ENCODE measurements around the gene CRK. TPM values are rescaled to one million over a fixed set of nuclear protein-coding genes. Genes with fewer than 3 reads are reported as not detected.
"Not testable (repeated sequence)": the region's sequence is repeated elsewhere in the genome, so short reads cannot be mapped to it uniquely, and the experiment has no call there.

CRK gene
- total and polyA plus RNA-seq, 4 experiments from 2014 or later, result 24.2 to 32.1 (median 27.2) TPM

DNA sequence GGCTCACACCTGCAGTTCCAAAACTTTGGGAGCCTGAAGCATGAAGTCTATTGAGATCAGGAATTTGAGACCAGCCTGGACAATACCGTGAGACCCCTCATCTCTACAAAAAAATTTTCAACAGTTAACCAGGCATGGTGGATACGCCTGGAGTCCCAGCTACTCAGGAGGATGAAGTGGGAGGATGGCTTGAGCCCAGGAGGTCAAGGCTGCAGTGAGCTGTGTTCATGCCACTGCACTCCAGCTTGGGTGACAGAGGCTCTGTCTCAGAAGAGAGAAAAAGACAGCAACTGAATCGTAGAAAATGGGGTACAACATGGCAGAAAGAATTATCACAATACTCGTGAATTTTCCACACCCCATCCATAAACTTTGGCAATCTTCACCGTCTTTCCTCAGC is 3.2 kb downstream of the CRK start:
- Histone ChIP-seq H3K36me3 (ENCODE audit: insufficient read depth, low read length) (no peaks in the 10 kb centered on the region), H3K9me3 (ENCODE audit: control insufficient read depth in 1 of 2, low read length in 2 of 2) (no peaks in the 10 kb centered on the region), H3K4me3 (ENCODE audit: low read length in 2 of 2) (no peak overlapping the region), H3K27me3 (ENCODE audit: insufficient read depth, low read length) (no peaks in the 10 kb centered on the region), H3K4me1 (ENCODE audit: insufficient read depth, low read length) (peaks cover 45% of the 10 kb centered on the region), H3K27ac (ENCODE audit: low read depth, low read length) (no peak overlapping the region)
- Mint-ChIP-seq H3K4me3 (peak overlapping the region in 2 of 8 donors; percentile 51 to 69), H3K27ac (peak overlapping the region in 6 of 7 donors; percentile 12 to 64 (median 42)), H3K9me3 (no peaks in the 10 kb centered on the region), H3K36me3 (peaks cover 4 to 31% of the 10 kb centered on the region in 2 donors), H3K4me1 (peaks cover 34 to 77% (median 52%) of the 10 kb centered on the region in 4 donors), H3K27me3 (peaks cover 0 to 2% of the 10 kb centered on the region in 2 donors)
- intact Hi-C loops (cut with micrococcal nuclease), result no loop called here
- no peak for DNase-seq
- ChIA-PET POLR2A (ENCODE audit: partially characterized antibody) (interaction anchor here (0.6 to 4.5 kb wide), 3 partner anchors 53 to 83 kb away, joined by 3 to 52 read pairs (median 3); partner anchors contain the start of genes INPP5K and YWHAE), CTCF (ENCODE audit: partially characterized antibody) (interaction anchor here (1.3 to 1.6 kb wide), 2 partner anchors 37 to 178 kb away, joined by 3 read pairs; no protein-coding TSS in a partner anchor)

DNA sequence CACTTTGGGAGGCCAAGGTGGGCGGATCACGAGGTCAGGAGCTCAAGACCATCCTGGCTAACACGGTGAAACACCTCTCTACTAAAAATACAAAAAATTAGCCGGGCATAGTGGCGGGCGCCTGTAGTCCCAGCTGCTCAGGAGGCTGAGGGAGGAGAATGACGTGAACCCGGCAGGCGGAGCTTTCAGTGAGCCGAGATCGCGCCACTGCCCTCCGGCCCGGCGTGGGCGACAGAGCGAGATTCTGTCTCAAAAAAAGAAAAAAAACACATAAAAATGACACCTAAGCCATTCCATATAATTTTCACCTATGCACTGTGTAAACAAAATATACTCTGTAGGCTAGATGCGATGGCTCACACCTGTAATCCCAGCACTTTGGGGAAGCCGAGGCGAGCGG is 5.8 kb downstream of the CRK start:
- POLR2A ChIA-PET (ENCODE audit: partially characterized antibody), result interaction anchor here (1.5 kb wide), 1 partner anchor 66 kb away, joined by 5 read pairs; the partner anchor contains the start of gene INPP5K
- DNase-seq; H3K27me3 Mint-ChIP-seq; intact Hi-C loops (cut with micrococcal nuclease); H3K27ac Mint-ChIP-seq; H3K9me3 Mint-ChIP-seq; H3K36me3 ChIP-seq (ENCODE audit: insufficient read depth, low read length); H3K4me3 Mint-ChIP-seq; H3K4me3 ChIP-seq (ENCODE audit: low read length in 2 of 2); H3K27ac ChIP-seq (ENCODE audit: low read depth, low read length); H3K27me3 ChIP-seq (ENCODE audit: insufficient read depth, low read length); H3K9me3 ChIP-seq (ENCODE audit: control insufficient read depth in 1 of 2, low read length in 2 of 2): not testable (repeated sequence)
- H3K36me3 Mint-ChIP-seq, result peaks cover 8 to 35% of the 10 kb centered on the region in 2 donors
- CTCF ChIA-PET (ENCODE audit: partially characterized antibody), result interaction anchor here (0.6 to 3.3 kb wide), 3 partner anchors 30 to 65 kb away, joined by 3 to 12 read pairs (median 5); partner anchors contain the start of gene INPP5K
- H3K4me1 ChIP-seq (ENCODE audit: insufficient read depth, low read length), result peaks cover 54% of the 10 kb centered on the region
- peaks cover 38 to 86% (median 60%) of the 10 kb centered on the region in 4 donors for H3K4me1 Mint-ChIP-seq

DNA sequence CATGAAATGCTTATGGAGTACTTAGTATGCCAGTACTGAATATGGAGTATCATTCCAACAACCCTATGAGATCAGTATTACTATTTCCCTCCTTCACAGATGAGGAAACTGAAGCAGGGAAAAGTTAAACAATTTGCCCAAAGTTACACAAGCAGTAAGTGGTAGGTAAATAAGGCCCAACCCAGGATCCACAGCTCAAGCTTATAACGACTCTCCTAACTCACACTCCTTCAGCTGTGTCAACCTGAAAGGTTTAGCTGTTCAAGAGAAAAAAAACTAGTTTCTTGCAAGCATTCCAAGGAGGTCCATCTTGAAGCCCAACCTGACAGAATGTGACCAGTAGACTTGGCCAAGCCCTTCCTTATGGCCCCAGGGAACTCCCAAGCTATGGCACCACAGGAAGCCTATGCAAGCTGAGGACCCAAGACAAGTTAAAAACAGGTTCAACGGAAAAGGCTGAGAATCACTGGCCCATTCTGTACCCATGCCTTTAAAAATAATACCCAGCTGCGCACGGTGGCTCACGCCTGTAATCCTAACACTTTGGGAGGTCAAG is 6.5 kb downstream of the CRK start:
- peaks cover 4% of the 10 kb centered on the region for H3K36me3 ChIP-seq (ENCODE audit: insufficient read depth, low read length)
- H3K9me3 ChIP-seq (ENCODE audit: control insufficient read depth in 1 of 2, low read length in 2 of 2), result no peaks in the 10 kb centered on the region
- CTCF ChIA-PET (ENCODE audit: partially characterized antibody), result interaction anchor here (1.2 to 3.3 kb wide), 2 partner anchors 13 to 66 kb away, joined by 3 to 12 read pairs; partner anchors contain the start of gene INPP5K
- POLR2A ChIA-PET (ENCODE audit: partially characterized antibody), result interaction anchor here (1.1 to 1.5 kb wide), 2 partner anchors 11 to 67 kb away, joined by 3 to 5 read pairs; partner anchors contain the start of gene INPP5K
- no peaks in the 10 kb centered on the region for H3K27me3 ChIP-seq (ENCODE audit: insufficient read depth, low read length)
- H3K27ac Mint-ChIP-seq, result peak overlapping the region in 3 of 7 donors; percentile 32 to 84 (median 52)
- peaks cover 8 to 29% of the 10 kb centered on the region in 2 donors for H3K36me3 Mint-ChIP-seq
- H3K9me3 Mint-ChIP-seq, result no peaks in the 10 kb centered on the region
- H3K27me3 Mint-ChIP-seq, result no peaks in the 10 kb centered on the region
- H3K4me1 Mint-ChIP-seq, result peaks cover 34 to 83% (median 55%) of the 10 kb centered on the region in 4 donors
- H3K4me3 Mint-ChIP-seq, result no peak overlapping the region
- H3K4me1 ChIP-seq (ENCODE audit: insufficient read depth, low read length), result peaks cover 47% of the 10 kb centered on the region
- H3K4me3 ChIP-seq (ENCODE audit: low read length in 2 of 2), result no peak overlapping the region
- intact Hi-C loops (cut with micrococcal nuclease), result no loop called here
- no peak overlapping the region for H3K27ac ChIP-seq (ENCODE audit: low read depth, low read length)
- no peak for DNase-seq

DNA sequence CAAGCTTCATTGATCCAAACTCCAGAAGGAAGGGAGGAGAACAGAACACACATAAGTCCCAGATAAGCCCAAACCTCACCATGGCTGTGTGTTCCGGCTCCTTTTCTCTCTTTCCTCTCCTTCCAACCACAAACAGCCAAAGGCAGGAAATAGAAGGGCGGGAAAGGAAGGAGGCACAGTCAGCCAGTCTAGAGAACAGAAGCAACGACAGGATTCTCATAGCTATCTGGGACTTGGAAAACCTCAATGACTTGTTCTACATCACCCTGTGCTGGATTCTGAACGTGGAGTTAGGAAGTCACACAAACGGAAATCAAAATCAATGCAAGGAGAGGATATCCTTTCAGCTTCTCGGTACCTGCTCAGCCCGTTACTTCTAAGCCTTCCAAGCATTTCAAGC is 9.0 kb downstream of the CRK start:
- H3K36me3 Mint-ChIP-seq, result peaks cover 8 to 17% of the 10 kb centered on the region in 2 donors
- peaks cover 4% of the 10 kb centered on the region for H3K36me3 ChIP-seq (ENCODE audit: insufficient read depth, low read length)
- H3K4me1 ChIP-seq (ENCODE audit: insufficient read depth, low read length), result peaks cover 30% of the 10 kb centered on the region
- peak overlapping the region in 6 of 8 donors; percentile 6 to 50 (median 24) for H3K4me3 Mint-ChIP-seq
- ChIA-PET CTCF (ENCODE audit: partially characterized antibody) (no interaction called here), POLR2A (ENCODE audit: partially characterized antibody) (no interaction called here)
- H3K4me1 Mint-ChIP-seq, result peaks cover 22 to 62% (median 37%) of the 10 kb centered on the region in 4 donors
- H3K27me3 Mint-ChIP-seq, result no peaks in the 10 kb centered on the region
- no peaks in the 10 kb centered on the region for H3K9me3 Mint-ChIP-seq
- no peaks in the 10 kb centered on the region for H3K27me3 ChIP-seq (ENCODE audit: insufficient read depth, low read length)
- H3K4me3 ChIP-seq (ENCODE audit: low read length in 2 of 2), result no peak overlapping the region
- H3K27ac Mint-ChIP-seq, result peak overlapping the region in 6 of 7 donors; percentile 31 to 83 (median 44)
- no peak for DNase-seq
- intact Hi-C loops (cut with micrococcal nuclease), result no loop called here
- H3K9me3 ChIP-seq (ENCODE audit: control insufficient read depth in 1 of 2, low read length in 2 of 2), result no peaks in the 10 kb centered on the region
- no peak overlapping the region for H3K27ac ChIP-seq (ENCODE audit: low read depth, low read length)

DNA sequence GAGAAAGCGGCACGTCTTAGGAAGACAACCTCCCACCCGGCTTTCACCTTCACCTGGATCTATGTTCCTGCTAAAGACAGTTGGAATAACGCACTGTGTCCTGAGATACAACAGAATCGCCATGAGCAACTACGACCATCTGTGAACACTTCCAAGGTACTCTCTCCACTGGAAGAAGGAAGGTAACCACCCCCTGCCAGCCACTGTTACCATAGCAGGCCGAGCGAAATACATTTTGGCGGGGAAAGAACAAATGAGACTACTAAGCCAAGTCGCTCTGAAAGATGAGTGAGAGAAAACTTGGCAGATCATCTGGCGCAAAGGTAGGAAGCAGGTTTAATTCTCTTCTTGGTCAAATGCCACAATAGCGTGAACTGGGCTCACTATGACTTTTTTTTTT is 9.8 kb downstream of the CRK start:
- no peak for DNase-seq
- ChIA-PET POLR2A (ENCODE audit: partially characterized antibody) (no interaction called here), CTCF (ENCODE audit: partially characterized antibody) (no interaction called here)
- H3K4me3 Mint-ChIP-seq, result peak overlapping the region in 4 of 8 donors; percentile 0 to 45 (median 21)
- peaks cover 8 to 13% of the 10 kb centered on the region in 2 donors for H3K36me3 Mint-ChIP-seq
- H3K27me3 ChIP-seq (ENCODE audit: insufficient read depth, low read length), result no peaks in the 10 kb centered on the region
- peaks cover 4% of the 10 kb centered on the region for H3K36me3 ChIP-seq (ENCODE audit: insufficient read depth, low read length)
- H3K4me1 ChIP-seq (ENCODE audit: insufficient read depth, low read length), result peaks cover 30% of the 10 kb centered on the region
- no peaks in the 10 kb centered on the region for H3K27me3 Mint-ChIP-seq
- H3K27ac ChIP-seq (ENCODE audit: low read depth, low read length), result no peak overlapping the region
- no peaks in the 10 kb centered on the region for H3K9me3 ChIP-seq (ENCODE audit: control insufficient read depth in 1 of 2, low read length in 2 of 2)
- peak overlapping the region in 3 of 7 donors; percentile 47 to 84 (median 70) for H3K27ac Mint-ChIP-seq
- intact Hi-C loops (cut with micrococcal nuclease), result no loop called here
- H3K9me3 Mint-ChIP-seq, result no peaks in the 10 kb centered on the region
- H3K4me3 ChIP-seq (ENCODE audit: low read length in 2 of 2), result no peak overlapping the region
- H3K4me1 Mint-ChIP-seq, result peaks cover 20 to 54% (median 32%) of the 10 kb centered on the region in 4 donors

DNA sequence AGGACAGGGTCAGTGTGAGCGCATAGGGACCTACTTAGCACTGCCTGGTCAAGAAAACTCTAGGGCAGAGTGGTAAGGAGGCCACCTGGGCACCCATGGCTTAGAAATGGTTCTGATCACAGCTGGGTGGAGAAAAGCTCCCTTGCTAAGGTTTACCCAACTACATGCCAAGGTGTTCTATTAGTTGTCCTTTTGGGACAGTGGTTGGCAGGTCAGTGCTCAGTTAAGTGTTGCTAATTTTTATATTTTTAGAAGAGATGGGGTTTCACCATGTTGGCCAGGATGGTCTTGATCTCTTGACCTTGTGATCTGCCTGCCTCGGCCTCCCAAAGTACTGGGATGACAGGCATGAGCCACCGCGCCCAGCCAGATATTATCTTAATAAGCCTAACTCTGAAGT is 10.3 kb downstream of the CRK start:
- H3K9me3 ChIP-seq (ENCODE audit: control insufficient read depth in 1 of 2, low read length in 2 of 2); DNase-seq; POLR2A ChIA-PET (ENCODE audit: partially characterized antibody); H3K4me3 ChIP-seq (ENCODE audit: low read length in 2 of 2); intact Hi-C loops (cut with micrococcal nuclease); H3K27ac ChIP-seq (ENCODE audit: low read depth, low read length); CTCF ChIA-PET (ENCODE audit: partially characterized antibody); H3K9me3 Mint-ChIP-seq; H3K27me3 Mint-ChIP-seq; H3K27me3 ChIP-seq (ENCODE audit: insufficient read depth, low read length); H3K36me3 ChIP-seq (ENCODE audit: insufficient read depth, low read length): not testable (repeated sequence)
- peak overlapping the region in 4 of 7 donors; percentile 2 to 22 (median 16) for H3K27ac Mint-ChIP-seq
- H3K4me3 Mint-ChIP-seq, result peak overlapping the region in 1 of 8 donors; percentile 26
- H3K36me3 Mint-ChIP-seq, result peaks cover 8 to 13% of the 10 kb centered on the region in 2 donors
- H3K4me1 ChIP-seq (ENCODE audit: insufficient read depth, low read length), result peaks cover 30% of the 10 kb centered on the region
- H3K4me1 Mint-ChIP-seq, result peaks cover 20 to 54% (median 32%) of the 10 kb centered on the region in 4 donors

DNA sequence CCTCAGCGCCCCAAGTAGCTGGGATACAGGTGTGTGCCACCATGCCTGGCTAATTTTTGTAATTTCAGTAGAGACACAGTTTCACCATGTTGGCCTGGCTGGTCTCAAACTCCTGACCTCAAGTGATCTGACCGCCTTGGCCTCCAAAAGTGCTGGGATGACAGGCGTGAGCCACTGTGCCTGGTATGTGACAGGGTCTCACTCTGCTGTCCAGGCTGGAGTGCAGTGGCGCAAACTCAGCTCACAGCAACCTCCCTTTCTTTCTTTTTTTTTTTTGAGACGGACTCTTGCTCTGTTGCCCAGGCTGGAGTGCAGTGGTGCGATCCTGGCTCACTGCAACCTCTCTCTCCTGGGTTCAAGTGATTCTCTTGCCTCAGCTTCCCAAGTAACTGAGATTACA is 13.3 kb downstream of the CRK start:
- H3K36me3 ChIP-seq (ENCODE audit: insufficient read depth, low read length); intact Hi-C loops (cut with micrococcal nuclease); H3K9me3 ChIP-seq (ENCODE audit: control insufficient read depth in 1 of 2, low read length in 2 of 2); DNase-seq; H3K27me3 ChIP-seq (ENCODE audit: insufficient read depth, low read length); H3K9me3 Mint-ChIP-seq; H3K4me3 ChIP-seq (ENCODE audit: low read length in 2 of 2); H3K27me3 Mint-ChIP-seq; POLR2A ChIA-PET (ENCODE audit: partially characterized antibody); H3K27ac ChIP-seq (ENCODE audit: low read depth, low read length): not testable (repeated sequence)
- Mint-ChIP-seq H3K4me1 (peaks cover 14 to 47% (median 23%) of the 10 kb centered on the region in 4 donors), H3K27ac (peak overlapping the region in 1 of 7 donors; percentile 64), H3K36me3 (peaks cover 4 to 13% of the 10 kb centered on the region in 2 donors), H3K4me3 (peak overlapping the region in 1 of 8 donors; percentile 31)
- CTCF ChIA-PET (ENCODE audit: partially characterized antibody), result interaction anchor here (1.2 kb wide), 1 partner anchor 78 kb away, joined by 3 read pairs; no protein-coding TSS in a partner anchor
- H3K4me1 ChIP-seq (ENCODE audit: insufficient read depth, low read length), result peaks cover 18% of the 10 kb centered on the region
